ENCODE data around the gene PLEKHM3. TPM values are rescaled to one million over a fixed set of nuclear protein-coding genes. Genes with fewer than 3 reads are reported as not detected.

The PLEKHM3 gene
- total RNA-seq, 1 donor = 23.5 TPM

DNA sequence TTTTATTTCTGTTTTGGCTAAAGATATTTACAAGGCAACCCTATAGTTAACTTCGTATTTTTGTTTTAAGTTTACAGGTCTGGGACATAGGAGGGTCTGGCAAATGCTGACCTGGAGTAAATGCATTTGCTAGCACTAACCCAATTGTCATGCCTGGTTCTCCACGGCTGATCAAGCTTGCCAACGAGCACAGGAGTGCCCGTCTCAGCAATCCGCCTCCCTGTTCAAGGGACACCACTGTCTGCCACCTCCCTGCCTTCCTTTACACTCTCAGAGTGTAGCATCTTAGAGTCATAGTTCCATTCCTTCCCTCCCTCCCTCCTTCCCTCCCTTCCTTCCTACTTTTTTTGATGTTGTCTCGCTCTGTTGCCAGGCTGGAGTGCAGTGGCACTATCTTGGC lies 104.6 kb downstream of the PLEKHM3 start:
- DNase-seq (ENCODE audit: insufficient read length, low spot score, missing footprints) = no peak

DNA sequence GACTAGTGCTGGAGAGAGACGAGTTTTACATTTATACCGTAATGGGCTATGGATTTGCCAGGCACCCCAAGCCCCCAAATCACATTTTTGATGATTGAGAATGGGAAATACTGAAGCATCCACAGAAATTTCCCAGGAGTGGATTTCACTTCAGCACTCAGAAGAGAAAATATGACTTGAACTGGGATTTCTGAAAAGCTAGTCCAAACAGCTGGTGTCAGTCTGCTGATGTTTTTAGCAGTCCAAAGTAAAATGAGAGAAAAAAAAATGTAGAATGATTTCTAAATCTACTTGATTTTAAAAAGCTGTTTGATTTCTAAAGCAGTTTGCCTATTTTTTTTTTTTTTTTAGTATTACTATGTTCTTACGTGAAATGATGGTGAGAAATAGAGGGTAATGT lies 105.0 kb downstream of the PLEKHM3 start:
- no peak overlapping the region for H3K4me2 ChIP-seq (ENCODE audit: insufficient read depth, low read length)
- no peak overlapping the region for H2AFZ ChIP-seq (ENCODE audit: low read length)
- H3K4me1 ChIP-seq (ENCODE audit: insufficient read depth, low read length) = peaks cover 1% of the 10 kb centered on the region
- no peak for DNase-seq (ENCODE audit: insufficient read length, low spot score, missing footprints)
- no peaks in the 10 kb centered on the region for H4K20me1 ChIP-seq (ENCODE audit: insufficient read depth, low read length)
- no peak overlapping the region for H3K4me3 ChIP-seq (ENCODE audit: insufficient read depth, low read length)
- no peaks in the 10 kb centered on the region for H3K27me3 ChIP-seq (ENCODE audit: insufficient read depth, low read length)
- H3K36me3 ChIP-seq (ENCODE audit: insufficient read depth, low read length) = no peaks in the 10 kb centered on the region
- no peak overlapping the region for H3K27ac ChIP-seq (ENCODE audit: low read depth, low read length)
- no peaks in the 10 kb centered on the region for H3K79me2 ChIP-seq (ENCODE audit: insufficient read depth, low read length)
- no peaks in the 10 kb centered on the region for H3K9me3 ChIP-seq (ENCODE audit: low read depth, low read length)
- TF ChIP-seq, protein P1, sequence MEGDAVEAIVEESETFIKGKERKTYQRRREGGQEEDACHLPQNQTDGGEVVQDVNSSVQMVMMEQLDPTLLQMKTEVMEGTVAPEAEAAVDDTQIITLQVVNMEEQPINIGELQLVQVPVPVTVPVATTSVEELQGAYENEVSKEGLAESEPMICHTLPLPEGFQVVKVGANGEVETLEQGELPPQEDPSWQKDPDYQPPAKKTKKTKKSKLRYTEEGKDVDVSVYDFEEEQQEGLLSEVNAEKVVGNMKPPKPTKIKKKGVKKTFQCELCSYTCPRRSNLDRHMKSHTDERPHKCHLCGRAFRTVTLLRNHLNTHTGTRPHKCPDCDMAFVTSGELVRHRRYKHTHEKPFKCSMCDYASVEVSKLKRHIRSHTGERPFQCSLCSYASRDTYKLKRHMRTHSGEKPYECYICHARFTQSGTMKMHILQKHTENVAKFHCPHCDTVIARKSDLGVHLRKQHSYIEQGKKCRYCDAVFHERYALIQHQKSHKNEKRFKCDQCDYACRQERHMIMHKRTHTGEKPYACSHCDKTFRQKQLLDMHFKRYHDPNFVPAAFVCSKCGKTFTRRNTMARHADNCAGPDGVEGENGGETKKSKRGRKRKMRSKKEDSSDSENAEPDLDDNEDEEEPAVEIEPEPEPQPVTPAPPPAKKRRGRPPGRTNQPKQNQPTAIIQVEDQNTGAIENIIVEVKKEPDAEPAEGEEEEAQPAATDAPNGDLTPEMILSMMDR (IDR thresholded peaks at IDR 0.05; ENCODE audit: extremely low read depth, low read depth, low read length) = no peak

More for the DNA sequence above, 104.6 kb downstream of the PLEKHM3 start:
- H3K27me3 ChIP-seq (ENCODE audit: insufficient read depth, low read length) = no peaks in the 10 kb centered on the region
- peaks cover 5% of the 10 kb centered on the region for H3K4me1 ChIP-seq (ENCODE audit: insufficient read depth, low read length)
- no peaks in the 10 kb centered on the region for H3K36me3 ChIP-seq (ENCODE audit: insufficient read depth, low read length)
- no peak overlapping the region for H3K4me2 ChIP-seq (ENCODE audit: insufficient read depth, low read length)
- no peaks in the 10 kb centered on the region for H3K79me2 ChIP-seq (ENCODE audit: insufficient read depth, low read length)
- H3K9me3 ChIP-seq (ENCODE audit: low read depth, low read length) = no peaks in the 10 kb centered on the region
- no peak overlapping the region for H3K27ac ChIP-seq (ENCODE audit: low read depth, low read length)
- H3K4me3 ChIP-seq (ENCODE audit: insufficient read depth, low read length) = no peak overlapping the region
- TF ChIP-seq, protein P1 (IDR thresholded peaks at IDR 0.05; ENCODE audit: extremely low read depth, low read depth, low read length) = no peak
- no peak overlapping the region for H2AFZ ChIP-seq (ENCODE audit: low read length)
- H4K20me1 ChIP-seq (ENCODE audit: insufficient read depth, low read length) = no peaks in the 10 kb centered on the region

DNA sequence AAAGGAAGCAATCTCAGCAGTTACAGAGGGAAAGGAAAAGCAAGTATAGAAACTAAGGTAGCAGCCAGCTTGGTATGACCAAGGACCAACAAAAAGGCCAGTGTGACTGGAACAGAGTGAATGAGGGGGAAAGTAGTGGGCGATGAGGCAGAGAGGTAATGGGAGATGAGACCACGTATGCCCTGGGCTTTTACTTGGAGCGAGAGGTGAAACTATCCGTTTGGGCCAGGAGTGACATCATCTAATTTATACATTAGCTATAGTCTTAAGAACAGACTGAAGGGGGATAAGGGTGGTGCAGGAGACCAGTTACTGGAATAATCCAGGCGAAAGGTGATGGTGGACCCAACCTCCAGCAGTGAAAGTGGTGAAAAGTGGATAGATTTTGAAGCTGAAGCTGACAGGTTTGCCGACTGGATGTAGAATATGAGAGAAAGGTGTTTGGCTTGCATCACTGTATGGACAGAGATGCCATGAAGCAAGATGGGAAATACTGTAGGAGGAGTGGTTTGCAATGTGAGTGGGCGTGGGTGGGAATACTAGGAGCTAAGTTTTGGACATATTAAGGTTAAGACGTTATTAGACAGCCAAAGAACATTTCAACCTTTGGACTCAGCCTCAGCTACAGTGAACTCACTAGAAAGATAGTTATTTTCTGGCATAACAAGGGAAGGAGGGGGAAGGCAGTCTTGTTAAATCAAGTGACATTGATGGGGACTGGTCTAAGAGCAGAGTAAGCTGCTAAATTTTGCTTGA lies 106.0 kb downstream of the PLEKHM3 start:
- H3K27ac ChIP-seq (ENCODE audit: low read depth, low read length) = no peak overlapping the region

DNA sequence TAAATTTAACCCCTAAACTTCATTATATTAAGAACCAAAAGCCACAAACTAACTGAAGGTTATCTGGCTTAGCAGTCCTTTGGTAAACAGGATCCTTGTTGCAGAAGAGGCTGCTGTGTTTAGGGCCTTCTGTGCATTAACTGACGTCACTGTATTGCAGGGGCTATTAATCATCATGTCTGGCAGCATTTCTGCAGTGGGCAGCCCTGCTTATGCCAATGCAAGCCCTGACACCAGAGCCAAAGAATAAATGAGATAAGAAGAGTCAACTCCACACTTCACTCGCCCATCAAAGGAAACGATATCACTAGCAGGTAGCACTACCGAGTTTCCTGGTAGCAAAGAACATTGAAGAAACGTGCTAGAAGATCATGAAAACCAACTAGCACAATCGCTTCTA lies 110.6 kb downstream of the PLEKHM3 start:
- Histone ChIP-seq H3K4me1 (ENCODE audit: insufficient read depth, low read length) (no peaks in the 10 kb centered on the region), H3K79me2 (ENCODE audit: insufficient read depth, low read length) (no peaks in the 10 kb centered on the region), H3K4me2 (ENCODE audit: insufficient read depth, low read length) (no peak overlapping the region), H4K20me1 (ENCODE audit: insufficient read depth, low read length) (no peaks in the 10 kb centered on the region), H2AFZ (ENCODE audit: low read length) (no peak overlapping the region), H3K4me3 (ENCODE audit: insufficient read depth, low read length) (no peak overlapping the region), H3K27ac (ENCODE audit: low read depth, low read length) (no peak overlapping the region), H3K36me3 (ENCODE audit: insufficient read depth, low read length) (no peaks in the 10 kb centered on the region), H3K9me3 (ENCODE audit: low read depth, low read length) (no peaks in the 10 kb centered on the region), H3K27me3 (ENCODE audit: insufficient read depth, low read length) (no peaks in the 10 kb centered on the region)
- DNase-seq (ENCODE audit: insufficient read length, low spot score, missing footprints) = no peak
- TF ChIP-seq, protein P1 (IDR thresholded peaks at IDR 0.05; ENCODE audit: extremely low read depth, low read depth, low read length) = no peak

More for the DNA sequence above, 106.0 kb downstream of the PLEKHM3 start:
- no peak overlapping the region for H3K4me2 ChIP-seq (ENCODE audit: insufficient read depth, low read length)
- H3K27me3 ChIP-seq (ENCODE audit: insufficient read depth, low read length) = no peaks in the 10 kb centered on the region
- DNase-seq (ENCODE audit: insufficient read length, low spot score, missing footprints) = no peak
- no peaks in the 10 kb centered on the region for H4K20me1 ChIP-seq (ENCODE audit: insufficient read depth, low read length)
- H2AFZ ChIP-seq (ENCODE audit: low read length) = no peak overlapping the region
- TF ChIP-seq, protein P1 (IDR thresholded peaks at IDR 0.05; ENCODE audit: extremely low read depth, low read depth, low read length) = no peak
- no peaks in the 10 kb centered on the region for H3K9me3 ChIP-seq (ENCODE audit: low read depth, low read length)
- H3K4me1 ChIP-seq (ENCODE audit: insufficient read depth, low read length) = no peaks in the 10 kb centered on the region
- H3K4me3 ChIP-seq (ENCODE audit: insufficient read depth, low read length) = no peak overlapping the region
- no peaks in the 10 kb centered on the region for H3K79me2 ChIP-seq (ENCODE audit: insufficient read depth, low read length)
- H3K36me3 ChIP-seq (ENCODE audit: insufficient read depth, low read length) = no peaks in the 10 kb centered on the region
